Measurements from ENCODE around the gene ODF2. TPM values are rescaled to one million over a fixed set of nuclear protein-coding genes. Genes with fewer than 3 reads are reported as not detected.
"Not testable (repeated sequence)": the region's sequence is repeated elsewhere in the genome, so short reads cannot be mapped to it uniquely, and the experiment has no call there.

Gene ODF2
- total RNA-seq, 1 experiment from 2014 or later: 46.8 TPM

- TF ChIP-seq EZH2 (IDR thresholded peaks at IDR 0.05) (no peak), ATF3 (IDR thresholded peaks at IDR 0.05) (no peak), ELF1 (IDR thresholded peaks at IDR 0.05; ENCODE audit: borderline replicate concordance, low read depth) (no peak), SP1 (IDR thresholded peaks at IDR 0.05; ENCODE audit: low read depth) (no peak)
These were observed 43.1 kb downstream of the ODF2 start (continued) for GRCh38 chr9:128498911-128499310.

GRCh38 chr9:128499920-128500319, 44.1 kb downstream of the ODF2 start:
- Histone ChIP-seq H3K36me3 (ENCODE audit: control insufficient read depth in 1 of 2, insufficient read depth in 2 of 2, low read length in 2 of 2) (peaks cover 34% of the 10 kb centered on the region in 2 experiments; a peak in 3 of 4 replicates), H3K27ac (ENCODE audit: low read depth, low read length) (no peak overlapping the region), H3K4me3 (replicated peaks in 1 of 2; ENCODE audit: low read depth in 1 of 2, low read length in 2 of 2) (no peak overlapping the region), H3K79me2 (ENCODE audit: insufficient read depth, low read length) (peaks cover 3% of the 10 kb centered on the region; the same call in 1 of the 2 replicates), H3K27me3 (ENCODE audit: insufficient read depth, low read length) (no peaks in the 10 kb centered on the region), H3K4me2 (ENCODE audit: low read length) (no peak overlapping the region), H2AFZ (ENCODE audit: low read depth, low read length, poor library complexity, severe bottlenecking) (no peak overlapping the region), H4K20me1 (ENCODE audit: insufficient read depth) (no peaks in the 10 kb centered on the region), H3K9me3 (ENCODE audit: control insufficient read depth in 1 of 2, insufficient read depth in 1 of 2, low read depth in 1 of 2, low read length in 2 of 2) (no peaks in the 10 kb centered on the region), H3K9me2 (ENCODE audit: insufficient read depth) (no peaks in the 10 kb centered on the region), H3K4me1 (ENCODE audit: control insufficient read depth in 1 of 2, insufficient read depth in 2 of 2, low read length in 2 of 2) (peaks cover 8 to 21% of the 10 kb centered on the region in 2 experiments), H3K9ac (ENCODE audit: low read length) (no peak overlapping the region)
- ATAC-seq (no peak), DNase-seq (ENCODE audit: low read depth, low spot score) (no peak)
- ChIA-PET POLR2A (no interaction called here), CTCF (no interaction called here), RAD21 (ENCODE audit: low non-redundant PET in 1 of 2, low total read pairs in 2 of 2, uncharacterized antibody in 2 of 2, unreplicated experiment in 2 of 2) (no interaction called here)
- no TSS peak for BruUV-seq (replicated peaks)
- intact Hi-C loops (cut with micrococcal nuclease): no loop called here
- no peak for TF ChIP-seq ZBTB33 (IDR thresholded peaks at IDR 0.05; ENCODE audit: extremely low read depth, insufficient replicate concordance, low read length)
- TF ChIP-seq RAD21 (IDR thresholded peaks at IDR 0.05; ENCODE audit: low read depth): no peak
- TF ChIP-seq SIN3A (IDR thresholded peaks at IDR 0.05; ENCODE audit: low read depth): no peak
- no peak for TF ChIP-seq SP1 (IDR thresholded peaks at IDR 0.05; ENCODE audit: low read depth)
- no peak for TF ChIP-seq ZFX (IDR thresholded peaks at IDR 0.05)
- TF ChIP-seq ATF3 (IDR thresholded peaks at IDR 0.05): no peak
- no peak for TF ChIP-seq ZNF274 (IDR thresholded peaks at IDR 0.05; ENCODE audit: low read depth, low read length)
- no peak for TF ChIP-seq EZH2 (IDR thresholded peaks at IDR 0.05)
- no peak for TF ChIP-seq EZH2phosphoT487 (IDR thresholded peaks at IDR 0.05; ENCODE audit: borderline replicate concordance)
- no peak for TF ChIP-seq JUND (IDR thresholded peaks at IDR 0.05)
- TF ChIP-seq CTCF (IDR thresholded peaks at IDR 0.05 in 2 of 3, conservative IDR thresholded peaks at IDR 0.05 in 1 of 3; ENCODE audit: borderline replicate concordance in 1 of 3, insufficient read depth in 1 of 3, low read depth in 2 of 3, low read length in 2 of 3): no peak

GRCh38 chr9:128503415-128503825, 47.6 kb downstream of the ODF2 start:
- CTCF ChIA-PET; H3K27me3 ChIP-seq (ENCODE audit: insufficient read depth, low read length); DNase-seq (ENCODE audit: low read depth, low spot score); BruUV-seq (replicated peaks); RAD21 ChIA-PET (ENCODE audit: low non-redundant PET in 1 of 2, low total read pairs in 2 of 2, uncharacterized antibody in 2 of 2, unreplicated experiment in 2 of 2); POLR2A ChIA-PET; H2AFZ ChIP-seq (ENCODE audit: low read depth, low read length, poor library complexity, severe bottlenecking); ATAC-seq; H4K20me1 ChIP-seq (ENCODE audit: insufficient read depth); intact Hi-C loops (cut with micrococcal nuclease); H3K9me2 ChIP-seq (ENCODE audit: insufficient read depth); H3K9me3 ChIP-seq (ENCODE audit: control insufficient read depth in 1 of 2, insufficient read depth in 1 of 2, low read depth in 1 of 2, low read length in 2 of 2): not testable (repeated sequence)
- Histone ChIP-seq H3K27ac (ENCODE audit: low read depth, low read length) (peak overlapping the region; percentile 62; the same call in 1 of the 2 replicates), H3K36me3 (ENCODE audit: control insufficient read depth in 1 of 2, insufficient read depth in 2 of 2, low read length in 2 of 2) (peaks cover 12 to 24% of the 10 kb centered on the region in 2 experiments; a peak in 2 of 4 replicates), H3K4me2 (ENCODE audit: low read length) (peak overlapping the region; percentile 89), H3K9ac (ENCODE audit: low read length) (peak overlapping the region; percentile 91; the same call in 1 of the 2 replicates), H3K79me2 (ENCODE audit: insufficient read depth, low read length) (peaks cover 24% of the 10 kb centered on the region), H3K4me1 (ENCODE audit: control insufficient read depth in 1 of 2, insufficient read depth in 2 of 2, low read length in 2 of 2) (peaks cover 11 to 23% of the 10 kb centered on the region in 2 experiments), H3K4me3 (replicated peaks in 1 of 2; ENCODE audit: low read depth in 1 of 2, low read length in 2 of 2) (peak overlapping the region in 1 of 2 experiments; percentile 96; a peak in 2 of 4 replicates)
